ENCODE data around the gene TUBA3D. TPM values are rescaled to one million over a fixed set of nuclear protein-coding genes. Genes with fewer than 3 reads are reported as not detected.
A peak's percentile ranks its signal among the peaks of the same experiment; 100 is the strongest.
"Not testable (repeated sequence)": the region's sequence is repeated elsewhere in the genome, so short reads cannot be mapped to it uniquely, and the experiment has no call there.

Gene TUBA3D
- polyA plus RNA-seq, 3 donors: not detected

DNA sequence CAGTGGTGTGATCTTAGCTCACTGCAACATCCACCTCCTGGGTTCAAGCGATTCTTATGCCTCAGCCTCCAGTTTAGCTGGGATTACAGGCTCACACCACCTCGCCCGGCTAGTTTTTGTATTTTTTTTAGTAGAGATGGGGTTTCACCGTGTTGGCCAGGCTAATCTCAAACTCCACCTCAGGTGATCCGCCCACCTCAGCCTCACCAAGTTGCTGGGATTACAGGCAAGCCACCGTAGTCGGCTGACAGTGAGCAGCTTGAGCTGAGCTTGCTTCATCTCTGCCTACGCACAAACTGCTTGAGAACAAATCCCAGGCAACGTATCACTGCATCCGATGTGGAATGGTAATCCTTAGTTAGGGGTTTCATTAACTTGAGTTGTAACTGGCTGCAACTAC, 8.2 kb upstream of the TUBA3D start:
- H3K9me3 ChIP-seq (replicated peaks in 1 of 2; ENCODE audit: control insufficient read depth in 1 of 2, insufficient read depth in 1 of 2, low read length in 2 of 2); H3K79me2 ChIP-seq (ENCODE audit: insufficient read depth, low read length); H3K36me3 ChIP-seq (replicated peaks in 1 of 2; ENCODE audit: control insufficient read depth in 1 of 2, insufficient read depth in 2 of 2, low read length in 2 of 2); H3K4me2 ChIP-seq (replicated peaks; ENCODE audit: extremely low read depth, low read length, poor library complexity, severe bottlenecking); intact Hi-C loops (cut with micrococcal nuclease); H3K4me1 ChIP-seq (ENCODE audit: control insufficient read depth in 1 of 2, insufficient read depth in 2 of 2, low read length in 2 of 2); H4K20me1 ChIP-seq (ENCODE audit: insufficient read depth, low read length); H3K36me3 Mint-ChIP-seq; H3K4me3 Mint-ChIP-seq; H3K27me3 ChIP-seq (ENCODE audit: control insufficient read depth in 2 of 2, insufficient read depth in 2 of 2, low read length in 2 of 2); H3K27ac ChIP-seq (ENCODE audit: low read depth in 1 of 2, low read length in 2 of 2); H3K4me3 ChIP-seq (replicated peaks in 1 of 3; ENCODE audit: low read depth in 2 of 3, low read length in 3 of 3); DNase-seq; H3K9me3 Mint-ChIP-seq; H3K27me3 Mint-ChIP-seq (ENCODE audit: low read depth in 3 of 3); H3K27ac Mint-ChIP-seq; H3K9ac ChIP-seq (ENCODE audit: insufficient read depth, low read length, poor library complexity, severe bottlenecking); H3K4me1 Mint-ChIP-seq; H2AFZ ChIP-seq (ENCODE audit: insufficient read depth, low read depth, low read length, poor library complexity, severe bottlenecking): not testable (repeated sequence)
- no CpG with 5 or more reads among the region's 10 CpGs for WGBS (ENCODE audit: insufficient coverage)

DNA sequence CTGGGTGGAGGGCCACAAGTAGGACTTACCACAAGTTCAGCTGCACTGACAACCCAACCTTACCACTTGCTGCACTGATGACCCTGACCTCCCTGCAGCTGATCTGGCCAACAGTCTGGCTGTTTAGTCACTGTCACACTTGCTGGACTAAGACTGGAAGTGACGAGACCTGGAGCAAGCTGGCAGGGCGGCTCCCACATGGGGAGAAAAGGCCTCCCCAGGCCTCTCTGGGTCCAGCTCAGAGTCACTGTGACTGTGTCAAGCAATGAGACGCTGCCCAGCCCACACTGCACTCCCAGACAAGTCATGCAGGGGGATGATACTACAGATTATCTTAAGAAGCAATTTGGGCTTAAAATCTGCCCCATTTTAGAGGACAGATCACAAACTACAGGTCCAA, 5.0 kb upstream of the TUBA3D start:
- not testable (repeated sequence) for H4K20me1 ChIP-seq (ENCODE audit: insufficient read depth, low read length)
- H3K27ac Mint-ChIP-seq: peak overlapping the region in 1 of 7 donors; percentile 57

DNA sequence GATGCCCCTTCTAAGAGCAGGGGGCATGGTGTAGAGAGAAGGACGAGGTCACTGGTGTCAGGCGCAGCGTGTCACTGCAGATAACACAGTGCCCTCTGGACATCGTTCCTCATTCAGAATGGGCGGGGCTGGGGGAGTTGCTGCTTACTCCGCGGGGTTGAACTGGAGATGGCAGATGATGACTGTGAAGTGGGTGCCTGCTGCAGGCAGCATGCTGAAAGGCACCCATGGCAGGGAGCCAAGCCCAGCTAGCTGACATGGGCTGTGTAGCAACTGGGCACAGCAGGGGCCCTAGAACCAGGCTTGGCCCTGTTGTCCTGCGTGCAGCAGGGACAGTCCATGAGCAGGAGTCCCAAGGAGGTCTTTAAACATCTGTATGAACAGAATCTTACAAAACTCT, 4.3 kb upstream of the TUBA3D start:
- H3K9me3 ChIP-seq (replicated peaks in 1 of 2; ENCODE audit: control insufficient read depth in 1 of 2, insufficient read depth in 1 of 2, low read length in 2 of 2); H3K27me3 ChIP-seq (ENCODE audit: control insufficient read depth in 2 of 2, insufficient read depth in 2 of 2, low read length in 2 of 2); H3K4me1 Mint-ChIP-seq; H3K79me2 ChIP-seq (ENCODE audit: insufficient read depth, low read length); intact Hi-C loops (cut with micrococcal nuclease); H3K9ac ChIP-seq (ENCODE audit: insufficient read depth, low read length, poor library complexity, severe bottlenecking); H3K27ac Mint-ChIP-seq; H3K4me3 ChIP-seq (replicated peaks in 1 of 3; ENCODE audit: low read depth in 2 of 3, low read length in 3 of 3); H3K4me2 ChIP-seq (replicated peaks; ENCODE audit: extremely low read depth, low read length, poor library complexity, severe bottlenecking); DNase-seq; H3K27ac ChIP-seq (ENCODE audit: low read depth in 1 of 2, low read length in 2 of 2); H2AFZ ChIP-seq (ENCODE audit: insufficient read depth, low read depth, low read length, poor library complexity, severe bottlenecking); H3K4me3 Mint-ChIP-seq; H3K4me1 ChIP-seq (ENCODE audit: control insufficient read depth in 1 of 2, insufficient read depth in 2 of 2, low read length in 2 of 2); H4K20me1 ChIP-seq (ENCODE audit: insufficient read depth, low read length); H3K27me3 Mint-ChIP-seq (ENCODE audit: low read depth in 3 of 3); H3K36me3 ChIP-seq (replicated peaks in 1 of 2; ENCODE audit: control insufficient read depth in 1 of 2, insufficient read depth in 2 of 2, low read length in 2 of 2): not testable (repeated sequence)
- Mint-ChIP-seq H3K36me3 (peaks cover 4 to 10% of the 10 kb centered on the region in 2 donors), H3K9me3 (peaks cover 3 to 10% (median 7%) of the 10 kb centered on the region in 7 donors)
- no CpG with 5 or more reads among the region's 8 CpGs for WGBS (ENCODE audit: insufficient coverage)

More for the DNA sequence above, 5.0 kb upstream of the TUBA3D start:
- H2AFZ ChIP-seq (ENCODE audit: insufficient read depth, low read depth, low read length, poor library complexity, severe bottlenecking); intact Hi-C loops (cut with micrococcal nuclease); H3K4me3 ChIP-seq (replicated peaks in 1 of 3; ENCODE audit: low read depth in 2 of 3, low read length in 3 of 3); H3K27me3 Mint-ChIP-seq (ENCODE audit: low read depth in 3 of 3); H3K4me2 ChIP-seq (replicated peaks; ENCODE audit: extremely low read depth, low read length, poor library complexity, severe bottlenecking); H3K27ac ChIP-seq (ENCODE audit: low read depth in 1 of 2, low read length in 2 of 2); H3K36me3 ChIP-seq (replicated peaks in 1 of 2; ENCODE audit: control insufficient read depth in 1 of 2, insufficient read depth in 2 of 2, low read length in 2 of 2); H3K9ac ChIP-seq (ENCODE audit: insufficient read depth, low read length, poor library complexity, severe bottlenecking); DNase-seq; H3K79me2 ChIP-seq (ENCODE audit: insufficient read depth, low read length); H3K27me3 ChIP-seq (ENCODE audit: control insufficient read depth in 2 of 2, insufficient read depth in 2 of 2, low read length in 2 of 2); H3K4me3 Mint-ChIP-seq; H3K9me3 ChIP-seq (replicated peaks in 1 of 2; ENCODE audit: control insufficient read depth in 1 of 2, insufficient read depth in 1 of 2, low read length in 2 of 2); H3K9me3 Mint-ChIP-seq; H3K4me1 Mint-ChIP-seq; H3K4me1 ChIP-seq (ENCODE audit: control insufficient read depth in 1 of 2, insufficient read depth in 2 of 2, low read length in 2 of 2); H3K36me3 Mint-ChIP-seq: not testable (repeated sequence)
- 80% methylated on average over 1 of the region's 3 CpGs for WGBS (ENCODE audit: insufficient coverage)

DNA sequence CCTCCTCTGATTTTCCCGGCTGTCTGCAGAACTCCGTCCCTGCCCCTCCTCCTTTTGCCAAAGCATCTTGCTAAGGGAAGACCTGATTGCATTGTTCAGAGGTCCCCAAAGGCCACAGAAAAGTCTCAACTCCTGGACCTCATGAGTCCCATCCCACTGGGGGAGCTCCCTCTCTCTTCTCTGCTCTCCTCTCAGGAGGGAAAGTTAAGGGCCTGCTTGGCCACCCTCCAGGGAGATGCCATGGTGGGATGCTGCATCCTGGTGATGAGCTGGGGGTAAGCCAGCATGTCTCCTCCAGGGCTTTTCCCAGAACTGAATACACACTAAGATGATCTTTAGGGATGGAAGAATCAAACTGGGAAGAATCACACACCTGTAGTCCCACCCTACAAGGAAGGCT, 2.7 kb upstream of the TUBA3D start:
- DNase-seq; intact Hi-C loops (cut with micrococcal nuclease); H3K4me1 Mint-ChIP-seq; H4K20me1 ChIP-seq (ENCODE audit: insufficient read depth, low read length); H3K36me3 ChIP-seq (replicated peaks in 1 of 2; ENCODE audit: control insufficient read depth in 1 of 2, insufficient read depth in 2 of 2, low read length in 2 of 2); H3K9ac ChIP-seq (ENCODE audit: insufficient read depth, low read length, poor library complexity, severe bottlenecking); H3K27me3 ChIP-seq (ENCODE audit: control insufficient read depth in 2 of 2, insufficient read depth in 2 of 2, low read length in 2 of 2); H3K27ac Mint-ChIP-seq; H3K4me2 ChIP-seq (replicated peaks; ENCODE audit: extremely low read depth, low read length, poor library complexity, severe bottlenecking); H3K4me1 ChIP-seq (ENCODE audit: control insufficient read depth in 1 of 2, insufficient read depth in 2 of 2, low read length in 2 of 2); H2AFZ ChIP-seq (ENCODE audit: insufficient read depth, low read depth, low read length, poor library complexity, severe bottlenecking); H3K4me3 ChIP-seq (replicated peaks in 1 of 3; ENCODE audit: low read depth in 2 of 3, low read length in 3 of 3); H3K79me2 ChIP-seq (ENCODE audit: insufficient read depth, low read length); H3K27me3 Mint-ChIP-seq (ENCODE audit: low read depth in 3 of 3); H3K27ac ChIP-seq (ENCODE audit: low read depth in 1 of 2, low read length in 2 of 2); H3K4me3 Mint-ChIP-seq: not testable (repeated sequence)
- Mint-ChIP-seq H3K9me3 (peaks cover 6 to 16% (median 12%) of the 10 kb centered on the region in 7 donors), H3K36me3 (peaks cover 4 to 14% of the 10 kb centered on the region in 2 donors)
- WGBS (ENCODE audit: insufficient coverage): no CpG with 5 or more reads among the region's 2 CpGs
- H3K9me3 ChIP-seq (replicated peaks in 1 of 2; ENCODE audit: control insufficient read depth in 1 of 2, insufficient read depth in 1 of 2, low read length in 2 of 2): peaks cover 0 to 15% of the 10 kb centered on the region in 2 donors

Measured in CD14-positive monocyte (primary cell).